Measurements from ENCODE around the gene PRKCQ.

GRCh38 chr10:6542999-6543430, 37.1 kb downstream of the PRKCQ start:
- no peak for TF ChIP-seq POLR2A (IDR thresholded peaks at IDR 0.05)
- TF ChIP-seq POLR2AphosphoS5 (IDR thresholded peaks at IDR 0.05), result no peak

All from breast epithelium (tissue), 3 donors.